Mesothelial cell of epicardium (in vitro differentiated cells): Measurements from ENCODE around the gene NACC2. TPM values are rescaled to one million over a fixed set of nuclear protein-coding genes. Genes with fewer than 3 reads are reported as not detected.

Experiments used
- DNase-seq, 2 experiments: peaks; one replicate each; pipeline ENCODE4 v3.0.0; 2021; ENCODE audit warnings: low spot score in 2 of 2; ENCODE audit not compliant: unreplicated experiment in 2 of 2
- H3K27ac Mint-ChIP-seq: 2 replicates; pipeline ENCODE4 v1.8.0; 2021; ENCODE audit warnings: mixed read lengths
- H3K27me3 Mint-ChIP-seq: 2 replicates; pipeline ENCODE4 v1.8.0; 2021; ENCODE audit warnings: low read depth, mixed read lengths
- H3K36me3 Mint-ChIP-seq: 2 replicates; pipeline ENCODE4 v1.8.0; 2021; ENCODE audit warnings: mixed read lengths
- H3K4me1 Mint-ChIP-seq: 2 replicates; pipeline ENCODE4 v1.8.0; 2021; ENCODE audit warnings: mixed read lengths
- H3K4me3 Mint-ChIP-seq: 2 replicates; pipeline ENCODE4 v1.8.0; 2021; ENCODE audit warnings: mild to moderate bottlenecking, moderate library complexity, mixed read lengths
- H3K9me3 Mint-ChIP-seq: 2 replicates; pipeline ENCODE4 v1.8.0; 2021; ENCODE audit warnings: mixed read lengths
- CTCF ChIP-seq: fragments of 200-600 bp; sonication (generic); IDR thresholded peaks from one replicate; pipeline ENCODE4 v1.5.0; 2021; ENCODE audit warnings: antibody characterized with exemption; ENCODE audit not compliant: unreplicated experiment
- total RNA-seq: library from RNA; stranded (reverse); gene quantifications from 3 replicates; pipeline ENCODE4 v1.2.1, GENCODE V29; 2021

Gene NACC2
- total RNA-seq, 1 donor from 2014 or later: 18.4 TPM

- H3K4me1 Mint-ChIP-seq: peaks cover 28% of the 10 kb centered on the region
- no peaks in the 10 kb centered on the region for H3K36me3 Mint-ChIP-seq
- peak in 1 of 2 experiments; percentile 68 for DNase-seq
- no peak overlapping the region for H3K27ac Mint-ChIP-seq
- TF ChIP-seq CTCF: no peak
- H3K4me3 Mint-ChIP-seq: peak overlapping the region; percentile 66
- peaks cover 2% of the 10 kb centered on the region for H3K27me3 Mint-ChIP-seq
- no peaks in the 10 kb centered on the region for H3K9me3 Mint-ChIP-seq
Measured at GRCh38 chr9:136093995-136094881, 851 bp downstream of the NACC2 start.

GRCh38 chr9:136093346-136093986 is 1.6 kb downstream of the NACC2 start:
- H3K4me3 Mint-ChIP-seq: peak overlapping the region; percentile 66
- TF ChIP-seq CTCF: no peak
- H3K4me1 Mint-ChIP-seq: peaks cover 24% of the 10 kb centered on the region
- H3K27ac Mint-ChIP-seq: peak overlapping the region; percentile 51
- H3K27me3 Mint-ChIP-seq: peaks cover 2% of the 10 kb centered on the region
- no peaks in the 10 kb centered on the region for H3K9me3 Mint-ChIP-seq
- H3K36me3 Mint-ChIP-seq: no peaks in the 10 kb centered on the region
- DNase-seq: no peak

GRCh38 chr9:136092741-136093140 is 2.3 kb downstream of the NACC2 start:
- Mint-ChIP-seq H3K36me3 (no peaks in the 10 kb centered on the region), H3K4me3 (peak overlapping the region; percentile 66), H3K27ac (peak overlapping the region; percentile 51), H3K4me1 (peaks cover 24% of the 10 kb centered on the region), H3K9me3 (no peaks in the 10 kb centered on the region), H3K27me3 (peaks cover 2% of the 10 kb centered on the region)
- no peak for TF ChIP-seq CTCF
- DNase-seq: no peak

- H3K27me3 Mint-ChIP-seq: no peaks in the 10 kb centered on the region
- H3K27ac Mint-ChIP-seq: no peak overlapping the region
- peaks cover 24% of the 10 kb centered on the region for H3K4me1 Mint-ChIP-seq
- no peaks in the 10 kb centered on the region for H3K9me3 Mint-ChIP-seq
- H3K36me3 Mint-ChIP-seq: no peaks in the 10 kb centered on the region
- no peak for TF ChIP-seq CTCF
- DNase-seq: no peak
- H3K4me3 Mint-ChIP-seq: no peak overlapping the region
Measured at GRCh38 chr9:136092353-136092650, 2.8 kb downstream of the NACC2 start.

- DNase-seq: no peak
- H3K27me3 Mint-ChIP-seq: no peaks in the 10 kb centered on the region
- no peak for TF ChIP-seq CTCF
- H3K27ac Mint-ChIP-seq: peak overlapping the region; percentile 59
- H3K36me3 Mint-ChIP-seq: no peaks in the 10 kb centered on the region
- peaks cover 24% of the 10 kb centered on the region for H3K4me1 Mint-ChIP-seq
- H3K9me3 Mint-ChIP-seq: no peaks in the 10 kb centered on the region
- H3K4me3 Mint-ChIP-seq: no peak overlapping the region
Measured at GRCh38 chr9:136091582-136092352, 3.3 kb downstream of the NACC2 start.
